Testis (tissue), 3 donors: ENCODE measurements around the gene CXCL12. TPM values are rescaled to one million over a fixed set of nuclear protein-coding genes. Genes with fewer than 3 reads are reported as not detected.

ENCODE experiments used
- DNase-seq: peaks from one replicate; pipeline ENCODE4 v3.0.0-alpha.2; 2019
- H3K27ac ChIP-seq, 2 donors: fragments of 200-600 bp; sonication (generic); one replicate each; pipeline ENCODE4 v1.5.1; 2019
- H3K27me3 ChIP-seq: fragments of 200-600 bp; sonication (generic); one replicate; pipeline ENCODE4 v1.5.1; 2019
- H3K36me3 ChIP-seq: fragments of 200-600 bp; sonication (generic); one replicate; pipeline ENCODE4 v1.5.1; 2017; ENCODE audit warnings: low read depth; ENCODE audit errors: missing control alignments
- H3K4me1 ChIP-seq: fragments of 200-600 bp; sonication (generic); one replicate; pipeline ENCODE4 v1.5.1; 2019
- H3K4me3 ChIP-seq, 2 donors: fragments of 200-600 bp; sonication (generic); one replicate each; pipeline ENCODE4 v1.5.1; 2017 to 2019
- H3K9me3 ChIP-seq: fragments of 200-600 bp; sonication (generic); one replicate; pipeline ENCODE4 v1.5.1; 2017
- CTCF ChIP-seq, 3 experiments: fragments of 450-650 bp in 2 of 3; fragments of 200-600 bp in 1 of 3; sonication (generic) in 1 of 3; IDR thresholded peaks; one replicate each; pipeline ENCODE4 v1.5.1; 2016 to 2019; ENCODE audit warnings: antibody characterized with exemption in 3 of 3, mild to moderate bottlenecking in 2 of 3, moderate library complexity in 1 of 3
- POLR2A ChIP-seq: fragments of 450-650 bp; IDR thresholded peaks from one replicate; pipeline ENCODE4 v1.6.1; 2017; ENCODE audit warnings: antibody characterized with exemption, mild to moderate bottlenecking, moderate library complexity
- WGBS, 2 donors: methylation state at CpG; one replicate each; pipeline ENCODE4 v1.1.5; 2018; 5-methylcytosine and 5-hydroxymethylcytosine counted together
- intact Hi-C: fragments of 100-400 bp; cut with DNase I; formaldehyde crosslinking; loops from one replicate; pipeline ENCODE4 v1.15.1; 2023; ENCODE audit warnings: low total_unique reads
- polyA plus RNA-seq: library from polyadenylated mRNA; stranded (reverse); fragments of 350-450 nt; fragmentation: Illumina TruSeq; extraction: RNeasy Lipid Tissue Mini Kit (QIAGEN cat#74804); gene quantifications from one replicate; pipeline ENCODE4 v1.2.3, GENCODE V29; 2014; ENCODE audit warnings: low read depth, low replicate concordance; ENCODE audit not compliant: insufficient read depth
- total RNA-seq, 2 donors: library from RNA; depleted of rRNA; stranded (reverse); fragments of >200 nt; gene quantifications; one replicate each; pipeline ENCODE4 v1.2.3, GENCODE V29; 2016

The CXCL12 gene
- total and polyA plus RNA-seq, 3 donors from 2014 or later: 9.8 to 87.7 (median 12.0) TPM

GRCh38 chr10:44361109-44361508, 23.8 kb downstream of the CXCL12 start:
- TF ChIP-seq POLR2A: no peak
- no peak overlapping the region for H3K4me3 ChIP-seq
- H3K27ac ChIP-seq: no peak overlapping the region
- no peak for DNase-seq
- no peaks in the 10 kb centered on the region for H3K4me1 ChIP-seq
- no peaks in the 10 kb centered on the region for H3K36me3 ChIP-seq
- intact Hi-C loops: no loop called here
- 0% methylated on average over 1 of the region's 1 CpG for WGBS, 2 donors
- H3K27me3 ChIP-seq: no peaks in the 10 kb centered on the region
- no peaks in the 10 kb centered on the region for H3K9me3 ChIP-seq

DNA sequence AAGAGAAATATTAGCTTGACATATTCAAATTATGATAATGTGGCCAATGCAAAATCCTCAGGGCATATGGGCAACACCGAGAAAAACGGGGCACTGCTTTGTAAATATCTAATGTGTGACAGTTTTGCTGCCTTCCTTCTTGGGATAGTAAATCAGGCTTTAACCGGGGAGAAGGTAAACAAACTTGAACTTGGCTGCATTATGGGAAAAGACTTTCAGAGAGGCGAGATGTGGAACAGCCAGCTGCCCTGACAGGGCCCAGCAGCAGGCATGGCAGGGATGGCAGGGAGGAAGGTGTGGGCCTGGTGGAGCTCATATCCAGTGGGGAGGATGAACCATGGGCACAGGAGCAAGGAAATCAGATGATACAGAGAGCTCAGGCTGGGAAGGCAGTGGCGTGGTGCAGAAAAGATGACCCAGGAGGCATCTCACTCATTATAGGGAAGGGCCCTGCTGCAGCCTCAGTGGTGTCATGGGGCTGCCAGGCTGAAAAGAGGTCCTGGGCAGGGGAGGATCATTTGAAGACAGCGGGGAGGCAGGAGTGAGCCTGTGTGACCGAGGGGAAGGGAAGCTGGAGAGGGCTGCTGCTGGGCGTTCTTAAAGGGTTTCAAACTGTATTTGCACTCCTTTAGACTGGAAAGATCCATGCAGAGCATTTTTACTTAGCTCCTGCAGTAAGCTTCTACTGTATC, 26.7 kb downstream of the CXCL12 start:
- H3K36me3 ChIP-seq: no peaks in the 10 kb centered on the region
- WGBS, 2 donors: 77 to 82% methylated on average over 8 of the region's 8 CpGs
- DNase-seq: no peak
- intact Hi-C loops: no loop called here
- no peaks in the 10 kb centered on the region for H3K9me3 ChIP-seq
- no peaks in the 10 kb centered on the region for H3K4me1 ChIP-seq
- H3K27ac ChIP-seq: no peak overlapping the region
- H3K4me3 ChIP-seq: no peak overlapping the region
- TF ChIP-seq CTCF (IDR thresholded peaks at IDR 0.05) (no peak), POLR2A (no peak)
- H3K27me3 ChIP-seq: no peaks in the 10 kb centered on the region

DNA sequence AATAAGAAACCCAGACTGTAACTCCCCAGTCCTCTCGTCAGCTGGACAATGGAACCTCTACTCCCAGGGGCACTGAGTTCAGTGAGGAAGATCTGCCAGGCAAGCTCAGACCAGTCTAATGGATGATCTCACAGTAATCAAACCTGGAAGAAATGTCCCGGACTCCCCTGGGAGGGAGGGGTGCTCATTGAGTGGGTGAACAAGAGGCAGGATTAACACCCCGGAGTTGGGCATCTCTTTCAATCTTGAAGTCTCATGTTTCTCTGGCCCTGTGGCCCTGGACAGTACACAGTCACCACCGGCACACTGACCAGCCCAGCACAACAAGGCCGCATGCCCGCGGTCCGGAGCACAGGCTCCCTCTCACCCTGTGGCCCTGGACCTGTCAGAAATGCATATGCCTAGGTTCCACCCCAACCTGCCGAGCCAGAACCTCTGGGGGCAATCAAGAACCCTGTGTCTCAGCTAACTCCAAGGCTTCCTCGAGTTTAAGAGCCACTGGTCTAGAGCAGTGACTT, 27.8 kb downstream of the CXCL12 start:
- no peak overlapping the region for H3K27ac ChIP-seq
- TF ChIP-seq POLR2A (no peak), CTCF (IDR thresholded peaks at IDR 0.05) (no peak)
- no peak for DNase-seq
- H3K4me1 ChIP-seq: peaks cover 3% of the 10 kb centered on the region
- H3K4me3 ChIP-seq: no peak overlapping the region
- no peaks in the 10 kb centered on the region for H3K36me3 ChIP-seq
- H3K27me3 ChIP-seq: no peaks in the 10 kb centered on the region
- 81 to 89% methylated on average over 5 to 9 of the region's 10 CpGs for WGBS, 2 donors
- intact Hi-C loops: no loop called here
- no peaks in the 10 kb centered on the region for H3K9me3 ChIP-seq

DNA sequence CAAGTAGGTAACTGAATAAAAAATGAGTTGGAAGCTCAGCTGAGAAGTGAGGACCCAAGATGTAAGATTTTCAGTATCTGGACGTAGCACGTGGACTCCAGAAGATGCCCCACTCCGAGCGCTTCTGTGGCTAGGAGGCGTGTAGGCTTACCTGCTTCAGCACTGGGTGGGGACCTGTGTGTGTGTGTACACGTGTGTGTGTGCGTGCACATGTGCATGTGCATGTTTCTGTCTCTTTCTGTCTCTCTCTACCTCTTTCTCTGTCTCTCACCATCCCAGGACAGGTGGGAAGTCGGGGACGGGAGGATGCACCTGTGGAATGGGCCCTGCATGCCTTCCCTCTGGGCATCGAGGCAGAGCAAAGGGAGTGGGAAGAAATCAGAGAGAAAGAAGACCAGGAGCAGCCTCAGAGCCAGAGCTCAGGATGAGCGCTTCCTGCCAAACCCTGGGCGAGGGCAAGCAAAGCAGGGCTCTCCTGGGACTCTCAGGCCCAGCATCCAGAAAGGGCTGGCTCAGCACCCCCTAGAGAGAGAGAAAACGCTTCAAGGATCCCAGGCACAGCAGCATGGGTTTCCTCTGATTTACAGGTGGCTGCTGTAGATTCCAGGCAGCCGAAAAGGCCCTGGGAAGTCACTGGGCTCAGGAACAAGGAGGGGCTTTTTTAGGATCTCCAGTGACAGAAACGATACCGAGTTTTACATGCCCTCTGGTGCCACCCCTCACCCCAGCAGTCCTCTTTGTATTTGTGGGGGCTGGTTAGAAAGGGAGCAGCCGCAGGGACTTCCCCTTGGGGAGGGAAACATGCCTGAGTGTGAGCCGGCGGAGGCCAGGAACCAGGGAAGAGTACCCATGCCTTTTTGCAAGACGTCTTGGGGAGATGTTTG, 28.5 kb downstream of the CXCL12 start:
- TF ChIP-seq CTCF (IDR thresholded peaks at IDR 0.05) (no peak), POLR2A (no peak)
- DNase-seq: no peak
- Histone ChIP-seq H3K4me1 (peaks cover 4% of the 10 kb centered on the region), H3K9me3 (no peaks in the 10 kb centered on the region), H3K27ac (no peak overlapping the region), H3K4me3 (no peak overlapping the region), H3K27me3 (no peaks in the 10 kb centered on the region), H3K36me3 (no peaks in the 10 kb centered on the region)
- 80 to 83% methylated on average over 20 of the region's 20 CpGs for WGBS, 2 donors
- intact Hi-C loops: no loop called here

GRCh38 chr10:44355630-44356029, 29.3 kb downstream of the CXCL12 start:
- Histone ChIP-seq H3K4me3 (no peak overlapping the region), H3K9me3 (no peaks in the 10 kb centered on the region), H3K4me1 (peaks cover 4% of the 10 kb centered on the region), H3K27me3 (no peaks in the 10 kb centered on the region), H3K27ac (no peak overlapping the region), H3K36me3 (no peaks in the 10 kb centered on the region)
- TF ChIP-seq CTCF (IDR thresholded peaks at IDR 0.05) (no peak), POLR2A (no peak)
- intact Hi-C loops: no loop called here
- WGBS, 2 donors: 88 to 93% methylated on average over 2 to 3 of the region's 3 CpGs
- DNase-seq: no peak
